HFF-Myc (cell line): Measurements from ENCODE around the gene TSGA10IP.

ENCODE experiments used
- DNase-seq: peaks from one replicate; pipeline ENCODE4 v3.0.0-alpha.2; 2011; ENCODE audit warnings: low read depth; ENCODE audit errors: extremely low read depth
- H3K4me3 ChIP-seq: replicated peaks from 2 replicates; pipeline ENCODE4 v1.5.1; 2011; ENCODE audit warnings: low read depth, mild to moderate bottlenecking, control low read depth, low read length
- TF ChIP-seq, protein P1 (sequence below): IDR thresholded peaks from 2 replicates; pipeline ENCODE4 v1.5.1; 2012; ENCODE audit warnings: mild to moderate bottlenecking, low read depth, low read length, control low read depth; ENCODE audit errors: missing control alignments

The TSGA10IP gene

DNA sequence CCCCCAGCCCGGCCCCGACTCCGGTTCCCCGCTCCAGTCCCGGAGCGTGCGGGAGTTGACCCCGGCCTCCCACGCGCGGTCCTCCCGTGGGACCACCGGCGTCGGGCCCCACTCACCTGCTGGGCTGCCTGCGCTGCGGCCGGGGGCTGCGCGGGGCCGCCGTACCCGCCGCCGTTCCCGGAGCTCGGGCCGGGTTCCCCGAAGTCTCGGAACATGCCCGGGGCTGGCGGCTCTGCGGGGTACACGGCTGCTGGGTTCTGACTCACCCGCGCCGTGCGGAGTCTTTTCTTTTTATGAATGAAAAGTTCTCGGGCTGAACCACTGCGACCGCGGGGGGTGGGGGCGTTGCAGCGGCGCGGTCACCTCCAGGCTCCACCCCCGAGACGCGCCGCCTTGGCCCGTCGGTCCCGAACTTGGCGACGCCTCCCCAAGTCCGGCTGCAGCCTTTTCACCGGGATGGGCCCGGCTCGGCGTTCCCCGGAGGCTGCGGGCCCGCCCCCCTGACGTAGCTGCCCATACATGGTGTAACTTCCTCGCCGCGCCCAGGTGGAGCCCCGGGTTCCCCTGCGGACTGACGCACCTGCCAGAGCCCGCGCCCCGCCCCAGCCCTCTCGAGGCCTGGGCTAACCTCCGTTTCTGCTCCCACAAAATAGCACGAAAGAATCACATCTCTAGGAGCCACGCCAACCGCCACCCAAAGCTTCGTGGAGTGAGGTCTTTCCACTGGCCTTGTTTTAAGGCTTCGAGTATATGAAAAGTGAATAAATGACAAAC lies 45.0 kb upstream of the TSGA10IP start, which contains the start of gene FOSL1:
Gene FOSL1 (minus strand): TSS at position 264 of the 774 bp plus-strand sequence. CDS start 49 bp downstream, at position 215.
- H3K4me3 ChIP-seq, result peak within 1 kb of the TSS; percentile 71
- DNase-seq, result no peak
- TF ChIP-seq, protein P1, sequence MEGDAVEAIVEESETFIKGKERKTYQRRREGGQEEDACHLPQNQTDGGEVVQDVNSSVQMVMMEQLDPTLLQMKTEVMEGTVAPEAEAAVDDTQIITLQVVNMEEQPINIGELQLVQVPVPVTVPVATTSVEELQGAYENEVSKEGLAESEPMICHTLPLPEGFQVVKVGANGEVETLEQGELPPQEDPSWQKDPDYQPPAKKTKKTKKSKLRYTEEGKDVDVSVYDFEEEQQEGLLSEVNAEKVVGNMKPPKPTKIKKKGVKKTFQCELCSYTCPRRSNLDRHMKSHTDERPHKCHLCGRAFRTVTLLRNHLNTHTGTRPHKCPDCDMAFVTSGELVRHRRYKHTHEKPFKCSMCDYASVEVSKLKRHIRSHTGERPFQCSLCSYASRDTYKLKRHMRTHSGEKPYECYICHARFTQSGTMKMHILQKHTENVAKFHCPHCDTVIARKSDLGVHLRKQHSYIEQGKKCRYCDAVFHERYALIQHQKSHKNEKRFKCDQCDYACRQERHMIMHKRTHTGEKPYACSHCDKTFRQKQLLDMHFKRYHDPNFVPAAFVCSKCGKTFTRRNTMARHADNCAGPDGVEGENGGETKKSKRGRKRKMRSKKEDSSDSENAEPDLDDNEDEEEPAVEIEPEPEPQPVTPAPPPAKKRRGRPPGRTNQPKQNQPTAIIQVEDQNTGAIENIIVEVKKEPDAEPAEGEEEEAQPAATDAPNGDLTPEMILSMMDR, result no peak

DNA sequence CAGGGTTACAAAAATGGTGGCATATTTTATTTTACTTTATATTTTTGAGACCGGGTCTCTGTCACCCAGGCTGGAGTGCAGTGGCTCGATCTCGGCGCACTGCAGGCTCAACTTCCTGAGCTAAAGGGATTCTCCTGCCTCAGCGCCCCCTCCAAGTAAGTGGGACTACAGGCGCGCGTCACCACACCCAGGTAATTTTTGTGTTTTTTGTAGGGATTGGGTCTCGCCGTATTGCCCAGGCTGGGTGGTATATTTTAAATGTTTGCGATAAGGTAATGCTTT lies 44.4 kb upstream of the TSGA10IP start:
- no peak for DNase-seq
- H3K4me3 ChIP-seq, result peak overlapping the region; percentile 71
- TF ChIP-seq, protein P1, result no peak

DNA sequence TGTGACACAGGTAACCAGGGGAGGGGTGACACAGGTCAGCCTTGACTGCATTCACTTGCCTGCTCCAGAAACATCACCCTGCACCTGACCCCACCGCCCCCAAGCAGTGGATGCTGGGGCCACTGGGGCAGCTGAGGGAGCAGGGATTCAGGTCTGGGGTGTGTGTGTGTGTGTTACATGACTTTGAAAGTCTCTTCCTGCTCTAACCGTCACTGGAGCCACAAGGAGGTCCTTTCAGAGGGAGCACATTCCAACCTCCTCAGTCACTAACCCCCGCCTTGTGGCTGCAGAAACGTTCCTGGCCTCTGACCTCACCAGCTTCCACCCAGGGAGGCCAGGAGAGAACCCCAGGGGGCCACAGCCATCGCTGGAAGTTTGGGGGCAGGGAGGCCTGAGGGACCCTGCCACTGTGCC lies 42.2 kb upstream of the TSGA10IP start:
- no peak overlapping the region for H3K4me3 ChIP-seq
- TF ChIP-seq, protein P1, result no peak
- no peak for DNase-seq

DNA sequence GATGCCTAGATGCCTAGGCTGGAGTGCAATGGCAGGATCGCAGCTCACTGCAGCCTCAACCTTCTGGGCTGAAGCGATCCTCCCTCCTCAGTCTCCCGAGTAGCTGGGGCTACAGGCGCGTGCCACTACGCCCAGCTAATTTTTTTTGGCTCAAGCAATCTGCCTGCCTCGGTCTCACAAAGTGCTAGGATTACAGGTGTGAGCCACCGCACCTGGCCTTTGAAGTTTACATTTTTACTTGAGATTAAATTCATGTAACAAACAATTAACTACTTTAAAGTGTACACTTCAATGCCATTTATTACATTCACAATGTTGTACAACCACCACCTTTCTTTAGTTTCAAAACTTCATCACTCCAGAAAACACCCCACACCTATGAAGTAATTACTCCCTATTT lies 41.6 kb upstream of the TSGA10IP start:
- DNase-seq, result no peak
- TF ChIP-seq, protein P1, result no peak

DNA sequence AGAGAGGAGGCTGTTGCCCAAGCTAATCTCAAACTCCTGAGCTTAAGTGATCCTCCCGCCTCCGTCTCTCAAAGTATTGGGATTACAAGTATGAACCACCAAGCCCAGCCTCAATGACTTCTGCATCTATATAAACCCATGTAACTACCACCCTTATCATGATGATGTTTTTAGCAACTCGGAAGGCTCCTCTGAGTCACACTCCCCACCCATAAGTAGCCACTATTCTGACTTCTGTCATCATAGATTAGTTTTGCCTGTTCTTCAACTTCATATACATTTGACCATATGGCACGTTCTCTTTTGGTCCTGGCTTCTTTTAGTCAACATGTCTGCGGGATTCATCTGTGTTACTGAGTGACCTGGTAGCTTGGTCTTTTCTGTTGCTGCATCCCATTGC lies 38.7 kb upstream of the TSGA10IP start:
- no peak for DNase-seq
- H3K4me3 ChIP-seq, result no peak overlapping the region
- TF ChIP-seq, protein P1, result no peak

More for the DNA sequence above, 41.6 kb upstream of the TSGA10IP start:
- no peak overlapping the region for H3K4me3 ChIP-seq

DNA sequence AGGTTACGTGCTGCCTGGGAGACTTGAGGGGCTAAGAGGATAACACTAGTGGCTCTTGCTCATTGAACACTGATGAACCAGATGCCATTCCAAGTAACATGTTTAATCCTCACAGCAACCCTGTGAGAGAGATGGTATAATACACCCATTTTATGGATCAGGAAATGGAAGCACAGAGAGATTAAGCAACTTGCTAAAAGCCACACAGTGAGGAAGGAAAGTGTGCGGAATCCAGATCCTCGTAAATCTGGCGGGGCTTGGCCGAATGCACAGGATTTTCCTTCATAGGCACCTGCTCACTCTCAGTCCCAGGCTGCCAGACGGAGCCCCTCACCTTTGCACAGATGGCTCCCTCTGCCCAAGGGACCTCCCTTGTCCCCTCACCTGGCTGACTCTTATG lies 37.4 kb upstream of the TSGA10IP start:
- TF ChIP-seq, protein P1, result no peak
- H3K4me3 ChIP-seq, result no peak overlapping the region
- no peak for DNase-seq
